ENCODE results near the gene PIGU.

The PIGU gene

DNA sequence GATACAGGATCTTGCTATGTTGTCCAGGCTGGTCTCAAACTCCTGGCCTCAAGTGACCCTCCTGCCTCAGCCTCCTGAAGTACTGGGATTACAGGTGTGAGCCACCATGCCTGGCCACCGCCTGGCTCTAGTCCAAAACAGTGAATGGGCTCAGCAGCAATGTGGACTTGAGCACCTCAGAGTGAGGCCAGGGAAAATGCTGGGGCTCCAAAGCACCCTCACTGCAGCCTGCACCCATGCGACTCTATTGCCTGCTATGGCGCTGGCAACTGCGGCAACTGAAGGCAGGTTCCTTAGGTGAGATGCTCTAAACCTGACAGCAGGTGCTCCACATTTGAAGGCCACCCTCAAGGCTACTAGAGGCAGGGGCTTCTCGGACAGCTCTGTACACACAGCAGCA, 91.9 kb downstream of the PIGU start:
- H3K36me3 ChIP-seq (ENCODE audit: control insufficient read depth, insufficient read depth, low read length): peaks cover 9% of the 10 kb centered on the region
- no peak overlapping the region for H3K27ac ChIP-seq (ENCODE audit: low read depth, low read length)
- no peaks in the 10 kb centered on the region for H3K27me3 ChIP-seq (ENCODE audit: control insufficient read depth, insufficient read depth, low read length)
- H3K9ac ChIP-seq (ENCODE audit: low read length): no peak overlapping the region
- no peaks in the 10 kb centered on the region for H3K4me1 ChIP-seq (ENCODE audit: control insufficient read depth, insufficient read depth, low read length)
- no peak overlapping the region for H3K4me3 ChIP-seq (ENCODE audit: low read length)

- peaks cover 10% of the 10 kb centered on the region for H3K36me3 ChIP-seq (ENCODE audit: control insufficient read depth, insufficient read depth, low read length)
- H3K4me3 ChIP-seq (ENCODE audit: low read length): no peak overlapping the region
- H3K27ac ChIP-seq (ENCODE audit: low read depth, low read length): no peak overlapping the region
- H3K4me1 ChIP-seq (ENCODE audit: control insufficient read depth, insufficient read depth, low read length): no peaks in the 10 kb centered on the region
- H3K27me3 ChIP-seq (ENCODE audit: control insufficient read depth, insufficient read depth, low read length): no peaks in the 10 kb centered on the region
- H3K9ac ChIP-seq (ENCODE audit: low read length): no peak overlapping the region
These were observed 93.3 kb downstream of the PIGU start for GRCh38 chr20:34583544-34583943.

DNA sequence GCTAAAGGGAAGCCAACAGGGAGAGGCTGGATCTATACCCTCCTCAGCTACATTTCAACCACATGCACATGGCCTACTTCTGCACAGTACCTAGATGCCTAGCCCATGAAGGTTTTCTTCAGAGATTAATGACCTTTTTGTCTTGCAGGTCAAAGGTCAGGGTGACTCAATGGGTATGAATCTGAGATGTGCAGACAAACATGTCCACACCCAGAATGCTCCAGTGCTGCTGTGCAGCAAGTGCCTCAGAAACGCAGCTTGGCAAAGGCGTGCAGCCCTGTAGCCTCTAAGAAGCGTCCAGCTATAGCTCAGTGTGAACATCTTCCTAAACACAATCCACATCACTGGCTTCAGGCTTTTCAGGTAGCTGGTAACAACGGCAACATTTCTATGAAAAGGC, 94.0 kb downstream of the PIGU start:
- no peaks in the 10 kb centered on the region for H3K27me3 ChIP-seq (ENCODE audit: control insufficient read depth, insufficient read depth, low read length)
- H3K4me1 ChIP-seq (ENCODE audit: control insufficient read depth, insufficient read depth, low read length): no peaks in the 10 kb centered on the region
- no peak overlapping the region for H3K27ac ChIP-seq (ENCODE audit: low read depth, low read length)
- H3K9ac ChIP-seq (ENCODE audit: low read length): no peak overlapping the region
- no peak overlapping the region for H3K4me3 ChIP-seq (ENCODE audit: low read length)
- peaks cover 10% of the 10 kb centered on the region for H3K36me3 ChIP-seq (ENCODE audit: control insufficient read depth, insufficient read depth, low read length)

GRCh38 chr20:34582221-34582620, 94.7 kb downstream of the PIGU start:
- H3K36me3 ChIP-seq (ENCODE audit: control insufficient read depth, insufficient read depth, low read length): peaks cover 10% of the 10 kb centered on the region
- no peak overlapping the region for H3K4me3 ChIP-seq (ENCODE audit: low read length)
- no peaks in the 10 kb centered on the region for H3K27me3 ChIP-seq (ENCODE audit: control insufficient read depth, insufficient read depth, low read length)
- no peak overlapping the region for H3K27ac ChIP-seq (ENCODE audit: low read depth, low read length)
- no peak overlapping the region for H3K9ac ChIP-seq (ENCODE audit: low read length)
- H3K4me1 ChIP-seq (ENCODE audit: control insufficient read depth, insufficient read depth, low read length): no peaks in the 10 kb centered on the region

- Histone ChIP-seq H3K36me3 (ENCODE audit: control insufficient read depth, insufficient read depth, low read length) (peaks cover 10% of the 10 kb centered on the region), H3K4me1 (ENCODE audit: control insufficient read depth, insufficient read depth, low read length) (no peaks in the 10 kb centered on the region), H3K9ac (ENCODE audit: low read length) (no peak overlapping the region), H3K27me3 (ENCODE audit: control insufficient read depth, insufficient read depth, low read length) (no peaks in the 10 kb centered on the region), H3K4me3 (ENCODE audit: low read length) (no peak overlapping the region), H3K27ac (ENCODE audit: low read depth, low read length) (peak overlapping the region; percentile 6)
These were observed 95.3 kb downstream of the PIGU start for GRCh38 chr20:34581341-34582184.

DNA sequence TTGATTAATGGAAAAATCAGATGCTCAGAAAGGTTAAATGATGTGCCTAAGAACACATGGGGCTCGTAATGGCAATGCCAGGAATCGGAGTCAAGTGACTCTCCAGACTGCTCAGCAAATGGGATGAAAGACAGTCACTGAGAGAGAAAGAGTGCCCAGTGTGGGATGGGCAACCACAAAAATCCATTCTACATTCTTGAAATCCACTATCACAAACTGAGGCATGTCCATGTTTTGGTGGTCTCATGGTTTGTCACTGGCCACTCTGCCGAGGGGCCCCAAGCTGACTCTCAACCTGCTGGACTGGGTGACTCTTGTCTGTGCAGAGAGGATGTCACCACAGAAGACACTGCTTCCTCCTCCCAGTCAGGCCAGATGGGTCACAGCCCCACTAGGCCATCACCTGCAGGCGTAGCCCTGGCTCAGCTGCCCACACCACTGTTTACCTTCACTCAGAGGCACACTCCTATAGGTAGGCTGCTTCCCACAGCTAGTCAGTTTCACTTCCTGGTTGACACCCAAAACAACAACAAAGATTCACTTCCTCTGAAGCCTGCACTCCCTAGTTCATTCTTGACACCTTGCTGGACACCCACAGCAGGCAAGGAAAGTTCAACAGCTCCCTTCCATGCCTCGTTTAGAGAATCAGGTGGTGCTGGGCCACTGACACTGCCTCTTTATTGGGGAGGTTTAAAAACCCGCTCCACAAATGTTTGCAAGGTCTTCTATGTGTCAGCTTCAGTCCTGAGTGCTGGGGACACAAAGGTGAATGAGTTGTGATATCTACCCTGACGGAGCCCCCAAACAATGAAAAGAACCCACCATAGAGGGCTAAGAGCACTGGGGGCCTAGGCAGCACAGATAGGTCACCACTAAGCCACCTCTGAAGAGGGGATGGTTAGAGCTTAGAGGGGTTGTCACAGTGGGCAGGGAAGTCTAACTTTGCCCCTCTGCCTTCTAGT, 96.6 kb downstream of the PIGU start:
- Histone ChIP-seq H3K4me1 (ENCODE audit: control insufficient read depth, insufficient read depth, low read length) (no peaks in the 10 kb centered on the region), H3K27me3 (ENCODE audit: control insufficient read depth, insufficient read depth, low read length) (no peaks in the 10 kb centered on the region), H3K9ac (ENCODE audit: low read length) (no peak overlapping the region), H3K27ac (ENCODE audit: low read depth, low read length) (no peak overlapping the region), H3K4me3 (ENCODE audit: low read length) (no peak overlapping the region), H3K36me3 (ENCODE audit: control insufficient read depth, insufficient read depth, low read length) (peaks cover 8% of the 10 kb centered on the region)

DNA sequence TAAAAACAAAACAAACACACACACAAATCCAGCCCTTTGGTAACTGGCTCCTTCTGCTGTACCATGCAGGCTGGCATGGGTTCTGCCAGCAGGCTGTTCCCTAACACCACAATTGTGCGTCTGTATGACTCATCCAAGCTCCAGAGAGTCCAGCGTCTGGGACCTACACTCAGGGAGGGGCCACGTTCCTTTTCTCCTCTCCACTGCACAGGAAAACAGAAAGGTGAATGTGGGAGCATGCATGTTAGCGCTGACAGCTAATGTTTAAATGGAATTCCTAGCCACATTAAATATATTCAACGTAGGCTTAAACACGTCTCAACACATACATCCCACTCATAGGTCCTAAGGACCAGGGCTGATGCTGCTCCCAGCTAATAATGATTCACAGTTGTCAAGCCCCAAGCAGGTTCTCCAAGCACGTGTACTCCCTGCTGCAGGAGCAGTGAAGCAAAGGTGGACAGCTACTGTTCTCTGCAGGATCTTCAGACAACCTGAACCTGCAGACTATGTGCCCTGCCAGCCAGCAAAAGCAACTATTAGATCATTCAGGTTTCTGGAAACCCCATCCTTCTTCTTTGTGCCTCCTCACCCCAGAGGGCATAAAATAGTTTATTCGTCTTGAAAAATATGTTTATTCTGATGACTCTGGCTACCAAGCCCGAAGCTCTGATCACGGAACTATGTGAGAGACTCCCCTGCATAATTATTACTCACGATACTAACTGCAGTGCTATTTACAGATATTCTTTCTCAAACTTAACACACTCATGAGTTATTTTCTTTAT, 97.5 kb downstream of the PIGU start:
- no peak overlapping the region for H3K4me3 ChIP-seq (ENCODE audit: low read length)
- no peaks in the 10 kb centered on the region for H3K4me1 ChIP-seq (ENCODE audit: control insufficient read depth, insufficient read depth, low read length)
- H3K9ac ChIP-seq (ENCODE audit: low read length): no peak overlapping the region
- H3K27me3 ChIP-seq (ENCODE audit: control insufficient read depth, insufficient read depth, low read length): no peaks in the 10 kb centered on the region
- peaks cover 3% of the 10 kb centered on the region for H3K36me3 ChIP-seq (ENCODE audit: control insufficient read depth, insufficient read depth, low read length)
- no peak overlapping the region for H3K27ac ChIP-seq (ENCODE audit: low read depth, low read length)

DNA sequence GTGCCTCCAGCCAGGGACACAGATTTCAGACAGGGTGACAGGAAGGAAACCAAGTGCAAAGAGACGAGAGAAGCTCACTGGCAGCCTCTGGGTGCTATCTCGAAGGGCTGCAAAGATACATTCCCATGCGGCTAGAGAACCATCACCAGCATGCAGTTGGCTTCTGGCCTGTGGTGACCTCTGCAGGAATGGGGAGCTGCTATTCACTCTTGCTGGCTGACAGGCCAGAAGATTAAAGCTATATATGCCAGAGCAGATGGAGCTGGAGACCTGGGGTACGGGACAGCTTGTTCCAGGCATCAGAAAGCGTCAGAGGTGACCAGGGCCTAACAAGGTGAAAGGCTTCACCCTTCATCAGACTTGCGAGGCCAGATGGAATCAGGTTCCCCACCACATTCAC, 98.4 kb downstream of the PIGU start:
- H3K4me1 ChIP-seq (ENCODE audit: control insufficient read depth, insufficient read depth, low read length): no peaks in the 10 kb centered on the region
- no peak overlapping the region for H3K27ac ChIP-seq (ENCODE audit: low read depth, low read length)
- no peaks in the 10 kb centered on the region for H3K27me3 ChIP-seq (ENCODE audit: control insufficient read depth, insufficient read depth, low read length)
- no peak overlapping the region for H3K4me3 ChIP-seq (ENCODE audit: low read length)
- H3K36me3 ChIP-seq (ENCODE audit: control insufficient read depth, insufficient read depth, low read length): peaks cover 3% of the 10 kb centered on the region
- H3K9ac ChIP-seq (ENCODE audit: low read length): no peak overlapping the region

GRCh38 chr20:34578025-34578424, 98.9 kb downstream of the PIGU start:
- no peak overlapping the region for H3K9ac ChIP-seq (ENCODE audit: low read length)
- no peak overlapping the region for H3K4me3 ChIP-seq (ENCODE audit: low read length)

GRCh38 chr20:34577061-34577460, 99.8 kb downstream of the PIGU start:
- Histone ChIP-seq H3K27ac (ENCODE audit: low read depth, low read length) (no peak overlapping the region), H3K4me3 (ENCODE audit: low read length) (no peak overlapping the region), H3K27me3 (ENCODE audit: control insufficient read depth, insufficient read depth, low read length) (no peaks in the 10 kb centered on the region), H3K4me1 (ENCODE audit: control insufficient read depth, insufficient read depth, low read length) (no peaks in the 10 kb centered on the region), H3K9ac (ENCODE audit: low read length) (no peak overlapping the region), H3K36me3 (ENCODE audit: control insufficient read depth, insufficient read depth, low read length) (peaks cover 6% of the 10 kb centered on the region)

More at GRCh38 chr20:34578025-34578424, 98.9 kb downstream of the PIGU start:
- Histone ChIP-seq H3K27ac (ENCODE audit: low read depth, low read length) (no peak overlapping the region), H3K36me3 (ENCODE audit: control insufficient read depth, insufficient read depth, low read length) (peaks cover 6% of the 10 kb centered on the region), H3K4me1 (ENCODE audit: control insufficient read depth, insufficient read depth, low read length) (no peaks in the 10 kb centered on the region), H3K27me3 (ENCODE audit: control insufficient read depth, insufficient read depth, low read length) (no peaks in the 10 kb centered on the region)

GRCh38 chr20:34575756-34576155, 101.1 kb downstream of the PIGU start:
- Histone ChIP-seq H3K9ac (ENCODE audit: low read length) (no peak overlapping the region), H3K27ac (ENCODE audit: low read depth, low read length) (no peak overlapping the region), H3K27me3 (ENCODE audit: control insufficient read depth, insufficient read depth, low read length) (no peaks in the 10 kb centered on the region), H3K4me3 (ENCODE audit: low read length) (no peak overlapping the region), H3K4me1 (ENCODE audit: control insufficient read depth, insufficient read depth, low read length) (no peaks in the 10 kb centered on the region), H3K36me3 (ENCODE audit: control insufficient read depth, insufficient read depth, low read length) (peaks cover 9% of the 10 kb centered on the region)

DNA sequence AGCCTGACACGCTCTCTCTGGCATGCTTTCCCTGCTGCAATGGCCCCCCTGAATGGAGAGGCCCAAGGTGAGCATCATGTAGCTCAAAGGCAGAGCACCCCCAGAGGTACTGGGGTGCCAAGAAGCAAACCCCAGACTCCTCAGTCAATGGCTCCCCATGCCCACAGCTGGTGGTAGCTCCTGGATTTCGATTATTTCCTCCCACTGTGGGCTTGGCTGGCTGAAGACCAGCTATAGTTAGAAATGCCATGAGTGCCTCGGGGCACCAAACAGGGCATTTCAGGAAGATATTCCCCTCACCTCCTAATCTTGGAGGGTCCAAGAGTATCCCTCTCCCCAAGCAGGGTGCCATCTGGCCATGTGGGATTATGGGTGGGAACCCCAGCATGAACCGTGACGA, 101.6 kb downstream of the PIGU start:
- Histone ChIP-seq H3K27me3 (ENCODE audit: control insufficient read depth, insufficient read depth, low read length) (no peaks in the 10 kb centered on the region), H3K36me3 (ENCODE audit: control insufficient read depth, insufficient read depth, low read length) (peaks cover 9% of the 10 kb centered on the region)

More for the DNA sequence above, 101.6 kb downstream of the PIGU start:
- H3K27ac ChIP-seq (ENCODE audit: low read depth, low read length): no peak overlapping the region
- H3K4me1 ChIP-seq (ENCODE audit: control insufficient read depth, insufficient read depth, low read length): no peaks in the 10 kb centered on the region
- no peak overlapping the region for H3K9ac ChIP-seq (ENCODE audit: low read length)
- no peak overlapping the region for H3K4me3 ChIP-seq (ENCODE audit: low read length)
